HS-27A (cell line): ENCODE results near the gene GARRE1.

Source experiments
- DNase-seq: peaks from one replicate; pipeline ENCODE4 v3.0.0-alpha.2; 2012; ENCODE audit warnings: low read depth, missing footprints

The GARRE1 gene

GRCh38 chr19:34298891-34299520 lies 44.7 kb downstream of the GARRE1 start:
- DNase-seq, result no peak

- DNase-seq, result no peak
Measured at GRCh38 chr19:34299576-34299975, 45.2 kb downstream of the GARRE1 start.

GRCh38 chr19:34300380-34300779 lies 46.0 kb downstream of the GARRE1 start:
- no peak for DNase-seq

GRCh38 chr19:34300962-34301361 lies 46.6 kb downstream of the GARRE1 start:
- no peak for DNase-seq
